HG03571 (cell line): ENCODE data around the gene ADAM19.

Experiments
- ATAC-seq: cut with Tn5 transposase; IDR thresholded peaks from one replicate; pipeline ENCODE4 v1.9.1; 2021; ENCODE audit not compliant: unreplicated experiment

The ADAM19 gene

GRCh38 chr5:157468293-157468965 is 107.1 kb downstream of the ADAM19 start:
- no peak for ATAC-seq

- ATAC-seq: peak; percentile 70
Measured at GRCh38 chr5:157464519-157465171, 110.9 kb downstream of the ADAM19 start.

GRCh38 chr5:157463621-157464518 is 111.7 kb downstream of the ADAM19 start:
- ATAC-seq: no peak

GRCh38 chr5:157463081-157463480 is 112.5 kb downstream of the ADAM19 start:
- no peak for ATAC-seq

- no peak for ATAC-seq
Measured at GRCh38 chr5:157460921-157461792, 114.4 kb downstream of the ADAM19 start.

- no peak for ATAC-seq
Measured at GRCh38 chr5:157459715-157460599, 115.6 kb downstream of the ADAM19 start, which contains the start of gene NIPAL4. TSS of gene NIPAL4 (plus strand) at chr5:157460213. CDS start at chr5:157460321, 108 bp downstream.

- no peak for ATAC-seq
Measured at GRCh38 chr5:157458835-157459234, 116.7 kb downstream of the ADAM19 start.

GRCh38 chr5:157457391-157457790 is 118.2 kb downstream of the ADAM19 start:
- no peak for ATAC-seq

- no peak for ATAC-seq
Measured at GRCh38 chr5:157456301-157456700, 119.3 kb downstream of the ADAM19 start.

- ATAC-seq: no peak
Measured at GRCh38 chr5:157455057-157455456, 120.5 kb downstream of the ADAM19 start.

GRCh38 chr5:157454273-157454672 is 121.3 kb downstream of the ADAM19 start:
- ATAC-seq: no peak

- no peak for ATAC-seq
Measured at GRCh38 chr5:157451806-157452205, 123.8 kb downstream of the ADAM19 start.

GRCh38 chr5:157450024-157450423 is 125.6 kb downstream of the ADAM19 start:
- no peak for ATAC-seq

GRCh38 chr5:157449011-157449723 is 126.4 kb downstream of the ADAM19 start:
- no peak for ATAC-seq

- ATAC-seq: no peak
Measured at GRCh38 chr5:157447201-157447637, 128.4 kb downstream of the ADAM19 start.

GRCh38 chr5:157446412-157446935 is 129.1 kb downstream of the ADAM19 start:
- ATAC-seq: no peak

GRCh38 chr5:157445745-157446411 is 129.7 kb downstream of the ADAM19 start:
- no peak for ATAC-seq

- ATAC-seq: no peak
Measured at GRCh38 chr5:157444224-157444623, 131.4 kb downstream of the ADAM19 start.
